ENCODE results near the gene TSPAN17.

DNA sequence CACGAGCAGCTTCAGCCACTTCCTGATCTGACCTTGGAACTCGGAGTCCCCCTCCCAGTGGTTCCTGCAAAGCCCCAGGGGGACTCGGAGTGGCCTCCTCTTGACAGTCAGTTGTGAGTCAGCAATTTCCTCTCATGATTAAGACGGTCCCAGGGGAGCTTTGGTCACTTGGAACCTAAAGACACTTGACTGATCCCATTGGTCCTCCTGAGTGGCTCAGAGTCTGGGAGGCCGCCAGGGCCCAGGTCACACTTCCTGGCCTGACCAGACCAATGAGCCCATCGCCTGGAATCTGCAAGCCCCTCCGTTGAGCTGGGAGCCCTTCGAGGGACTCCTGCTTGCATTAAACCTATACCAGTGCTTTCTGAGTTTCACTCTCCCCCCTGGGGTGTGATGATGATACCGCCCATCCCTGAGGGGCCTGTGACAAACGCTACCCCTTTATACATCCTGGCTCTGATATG, 29.1 kb downstream of the TSPAN17 start:
- TF ChIP-seq TCF7L2 (IDR thresholded peaks at IDR 0.05; ENCODE audit: borderline replicate concordance, extremely low read depth, insufficient read depth, insufficient read length): no peak
- TF ChIP-seq, protein P1, sequence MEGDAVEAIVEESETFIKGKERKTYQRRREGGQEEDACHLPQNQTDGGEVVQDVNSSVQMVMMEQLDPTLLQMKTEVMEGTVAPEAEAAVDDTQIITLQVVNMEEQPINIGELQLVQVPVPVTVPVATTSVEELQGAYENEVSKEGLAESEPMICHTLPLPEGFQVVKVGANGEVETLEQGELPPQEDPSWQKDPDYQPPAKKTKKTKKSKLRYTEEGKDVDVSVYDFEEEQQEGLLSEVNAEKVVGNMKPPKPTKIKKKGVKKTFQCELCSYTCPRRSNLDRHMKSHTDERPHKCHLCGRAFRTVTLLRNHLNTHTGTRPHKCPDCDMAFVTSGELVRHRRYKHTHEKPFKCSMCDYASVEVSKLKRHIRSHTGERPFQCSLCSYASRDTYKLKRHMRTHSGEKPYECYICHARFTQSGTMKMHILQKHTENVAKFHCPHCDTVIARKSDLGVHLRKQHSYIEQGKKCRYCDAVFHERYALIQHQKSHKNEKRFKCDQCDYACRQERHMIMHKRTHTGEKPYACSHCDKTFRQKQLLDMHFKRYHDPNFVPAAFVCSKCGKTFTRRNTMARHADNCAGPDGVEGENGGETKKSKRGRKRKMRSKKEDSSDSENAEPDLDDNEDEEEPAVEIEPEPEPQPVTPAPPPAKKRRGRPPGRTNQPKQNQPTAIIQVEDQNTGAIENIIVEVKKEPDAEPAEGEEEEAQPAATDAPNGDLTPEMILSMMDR (IDR thresholded peaks at IDR 0.05 in 2 of 3, conservative IDR thresholded peaks at IDR 0.05 in 1 of 3; ENCODE audit: borderline replicate concordance in 1 of 3, insufficient read depth in 1 of 3, low read depth in 2 of 3, low read length in 2 of 3): no peak
- no peak for TF ChIP-seq POLR2AphosphoS5 (IDR thresholded peaks at IDR 0.05; ENCODE audit: low read depth, low read length)
- TF ChIP-seq POLR2A (IDR thresholded peaks at IDR 0.05; ENCODE audit: borderline replicate concordance, extremely low read depth, insufficient read depth, insufficient read length): no peak
- TF ChIP-seq, protein P2, sequence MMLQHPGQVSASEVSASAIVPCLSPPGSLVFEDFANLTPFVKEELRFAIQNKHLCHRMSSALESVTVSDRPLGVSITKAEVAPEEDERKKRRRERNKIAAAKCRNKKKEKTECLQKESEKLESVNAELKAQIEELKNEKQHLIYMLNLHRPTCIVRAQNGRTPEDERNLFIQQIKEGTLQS (IDR thresholded peaks at IDR 0.05): no peak
- TF ChIP-seq, protein P3, sequence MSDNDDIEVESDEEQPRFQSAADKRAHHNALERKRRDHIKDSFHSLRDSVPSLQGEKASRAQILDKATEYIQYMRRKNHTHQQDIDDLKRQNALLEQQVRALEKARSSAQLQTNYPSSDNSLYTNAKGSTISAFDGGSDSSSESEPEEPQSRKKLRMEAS (IDR thresholded peaks at IDR 0.05): no peak
- TF ChIP-seq CEBPB (IDR thresholded peaks at IDR 0.05; ENCODE audit: low read depth): no peak
- TF ChIP-seq EZH2 (IDR thresholded peaks at IDR 0.05): no peak
- TF ChIP-seq RAD21 (IDR thresholded peaks at IDR 0.05; ENCODE audit: low read depth): no peak
- no peak for TF ChIP-seq EZH2phosphoT487 (IDR thresholded peaks at IDR 0.05; ENCODE audit: borderline replicate concordance)

All from HCT116 (cell line).